Breast epithelium (tissue), 3 donors: ENCODE results near the gene KCTD15.

Experiments used
- POLR2AphosphoS5 ChIP-seq, 3 donors: sonication (generic); formaldehyde crosslinking; IDR thresholded peaks; one replicate each; pipeline ENCODE4 v1.6.1; 2017; ENCODE audit warnings: antibody characterized with exemption in 3 of 3
- TF ChIP-seq, protein P1 (sequence below), 3 donors: fragments of 450-650 bp; IDR thresholded peaks; one replicate each; pipeline ENCODE4 v1.5.1; 2016 to 2017; ENCODE audit warnings: antibody characterized with exemption in 3 of 3, mild to moderate bottlenecking in 3 of 3, moderate library complexity in 3 of 3

DNA sequence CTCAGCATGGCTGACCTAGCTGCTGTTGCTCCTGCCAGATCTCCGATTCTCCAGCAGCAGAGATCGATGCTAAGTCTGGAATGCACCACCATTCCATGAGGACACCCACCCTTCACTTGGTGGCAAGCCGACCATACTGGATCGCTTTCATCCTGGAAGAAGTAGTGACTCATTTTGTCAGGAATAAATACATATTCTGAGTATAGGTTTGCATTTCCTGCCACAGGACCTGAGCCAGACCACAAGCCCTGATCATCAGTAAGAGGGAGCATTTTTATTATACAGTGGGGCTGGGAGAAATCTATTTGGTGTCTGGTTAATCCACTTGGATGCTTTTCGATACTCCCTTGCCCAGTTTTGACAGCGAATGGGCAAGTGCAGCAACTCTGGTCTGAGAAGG lies 10.9 kb upstream of the KCTD15 start:
- TF ChIP-seq, protein P1, sequence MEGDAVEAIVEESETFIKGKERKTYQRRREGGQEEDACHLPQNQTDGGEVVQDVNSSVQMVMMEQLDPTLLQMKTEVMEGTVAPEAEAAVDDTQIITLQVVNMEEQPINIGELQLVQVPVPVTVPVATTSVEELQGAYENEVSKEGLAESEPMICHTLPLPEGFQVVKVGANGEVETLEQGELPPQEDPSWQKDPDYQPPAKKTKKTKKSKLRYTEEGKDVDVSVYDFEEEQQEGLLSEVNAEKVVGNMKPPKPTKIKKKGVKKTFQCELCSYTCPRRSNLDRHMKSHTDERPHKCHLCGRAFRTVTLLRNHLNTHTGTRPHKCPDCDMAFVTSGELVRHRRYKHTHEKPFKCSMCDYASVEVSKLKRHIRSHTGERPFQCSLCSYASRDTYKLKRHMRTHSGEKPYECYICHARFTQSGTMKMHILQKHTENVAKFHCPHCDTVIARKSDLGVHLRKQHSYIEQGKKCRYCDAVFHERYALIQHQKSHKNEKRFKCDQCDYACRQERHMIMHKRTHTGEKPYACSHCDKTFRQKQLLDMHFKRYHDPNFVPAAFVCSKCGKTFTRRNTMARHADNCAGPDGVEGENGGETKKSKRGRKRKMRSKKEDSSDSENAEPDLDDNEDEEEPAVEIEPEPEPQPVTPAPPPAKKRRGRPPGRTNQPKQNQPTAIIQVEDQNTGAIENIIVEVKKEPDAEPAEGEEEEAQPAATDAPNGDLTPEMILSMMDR (IDR thresholded peaks at IDR 0.05), result no peak
- TF ChIP-seq POLR2AphosphoS5 (IDR thresholded peaks at IDR 0.05), result no peak
